A673 (cell line): ENCODE measurements around the gene DPY19L3.

Experiments
- CTCF ChIP-seq: fragments of 300-800, 200-600 bp; sonication (generic); conservative IDR thresholded peaks from 2 replicates; pipeline ENCODE4 v1.5.1; 2017; ENCODE audit warnings: low read depth, mild to moderate bottlenecking, antibody characterized with exemption, low read length, moderate library complexity, mixed read lengths
- EZH2 ChIP-seq: fragments of 200-600 bp; sonication (generic); IDR thresholded peaks from 2 replicates; pipeline ENCODE4 v1.6.1; 2017; ENCODE audit warnings: borderline replicate concordance, low read depth, mild to moderate bottlenecking, mixed read lengths, antibody characterized with exemption, low read length; ENCODE audit not compliant: poor library complexity, severe bottlenecking

- TF ChIP-seq EZH2 (no peak), CTCF (no peak)
Observed at GRCh38 chr19:32475141-32476031, 69.8 kb downstream of the DPY19L3 start.
